H9 (cell line): ENCODE results near the gene WFDC1. TPM values are rescaled to one million over a fixed set of nuclear protein-coding genes. Genes with fewer than 3 reads are reported as not detected.

Source experiments
- DNase-seq: peaks from one replicate; pipeline ENCODE4 v3.0.0-alpha.2; 2017
- H2AFZ ChIP-seq: one replicate; pipeline ENCODE4 v1.6.1; 2013; ENCODE audit warnings: mild to moderate bottlenecking, low read length, control low read depth, moderate library complexity
- H2AK5ac ChIP-seq: 2 replicates; pipeline ENCODE4 v1.6.1; 2013; ENCODE audit warnings: low read length, control low read depth, mixed read lengths; ENCODE audit not compliant: insufficient read length
- H2BK120ac ChIP-seq: one replicate; pipeline ENCODE4 v1.6.1; 2013; ENCODE audit warnings: low read depth, mild to moderate bottlenecking, low read length, control low read depth, inconsistent platforms; ENCODE audit not compliant: poor library complexity, severe bottlenecking
- H2BK12ac ChIP-seq: 2 replicates; pipeline ENCODE4 v1.6.1; 2013; ENCODE audit warnings: low read length, control low read depth, mixed read lengths, low read depth; ENCODE audit not compliant: insufficient read length
- H2BK15ac ChIP-seq: 2 replicates; pipeline ENCODE4 v1.6.1; 2013; ENCODE audit warnings: low read depth, low read length, control low read depth
- H2BK20ac ChIP-seq: one replicate; pipeline ENCODE4 v1.6.1; 2013; ENCODE audit warnings: low read depth, mild to moderate bottlenecking, low read length, control low read depth, inconsistent platforms; ENCODE audit not compliant: poor library complexity, severe bottlenecking
- H2BK5ac ChIP-seq: 2 replicates; pipeline ENCODE4 v1.6.1; 2013; ENCODE audit warnings: low read length, control low read depth, mixed read lengths; ENCODE audit not compliant: insufficient read length
- H3K14ac ChIP-seq: 2 replicates; pipeline ENCODE4 v1.6.1; 2013; ENCODE audit warnings: low read length, control low read depth; ENCODE audit not compliant: insufficient read depth
- H3K18ac ChIP-seq: 2 replicates; pipeline ENCODE4 v1.6.1; 2013; ENCODE audit warnings: low read depth, mild to moderate bottlenecking, mixed read lengths, low read length, control low read depth; ENCODE audit not compliant: insufficient read length
- H3K23ac ChIP-seq: 2 replicates; pipeline ENCODE4 v1.6.1; 2013; ENCODE audit warnings: low read length, control low read depth, mixed read lengths, low read depth; ENCODE audit not compliant: insufficient read length
- H3K23me2 ChIP-seq: 2 replicates; pipeline ENCODE4 v1.6.1; 2013; ENCODE audit warnings: low read depth, mild to moderate bottlenecking, mixed read lengths, low read length, control low read depth; ENCODE audit not compliant: insufficient read length, poor library complexity, severe bottlenecking
- H3K27ac ChIP-seq: 2 replicates; pipeline ENCODE4 v1.5.1; 2013; ENCODE audit warnings: low read length, control low read depth, mixed read lengths, low read depth; ENCODE audit not compliant: insufficient read length
- H3K27me3 ChIP-seq: 2 replicates; pipeline ENCODE4 v1.6.1; 2013; ENCODE audit warnings: low read length, control low read depth, inconsistent platforms; ENCODE audit not compliant: insufficient read depth
- H3K4ac ChIP-seq: 2 replicates; pipeline ENCODE4 v1.6.1; 2013; ENCODE audit warnings: low read depth, mild to moderate bottlenecking, control low read depth, inconsistent platforms, low read length, moderate library complexity
- H3K4me1 ChIP-seq: 2 replicates; pipeline ENCODE4 v1.6.1; 2013; ENCODE audit warnings: low read length, control low read depth, inconsistent platforms; ENCODE audit not compliant: insufficient read depth
- H3K4me2 ChIP-seq: 2 replicates; pipeline ENCODE4 v1.6.1; 2013; ENCODE audit warnings: low read length, control low read depth, mixed read lengths; ENCODE audit not compliant: insufficient read length, insufficient read depth
- H3K56ac ChIP-seq: 2 replicates; pipeline ENCODE4 v1.6.1; 2013; ENCODE audit warnings: low read depth, mild to moderate bottlenecking, mixed read lengths, low read length, control low read depth; ENCODE audit not compliant: insufficient read length
- H3K79me1 ChIP-seq: 2 replicates; pipeline ENCODE4 v1.6.1; 2013; ENCODE audit warnings: low read depth, mild to moderate bottlenecking, moderate library complexity, low read length, control low read depth, inconsistent platforms; ENCODE audit not compliant: insufficient read depth, poor library complexity, severe bottlenecking
- H3K79me2 ChIP-seq: 2 replicates; pipeline ENCODE4 v1.6.1; 2013; ENCODE audit warnings: low read length, control low read depth, inconsistent platforms; ENCODE audit not compliant: insufficient read depth
- H3K9ac ChIP-seq: 2 replicates; pipeline ENCODE4 v1.6.1; 2013; ENCODE audit warnings: low read length, control low read depth, mixed read lengths; ENCODE audit not compliant: insufficient read length; ENCODE audit errors: extremely low read depth
- H3K9me3 ChIP-seq: one replicate; pipeline ENCODE4 v1.6.1; 2013; ENCODE audit warnings: low read depth, low read length, inconsistent platforms; ENCODE audit not compliant: control insufficient read depth
- H3T11ph ChIP-seq: one replicate; pipeline ENCODE4 v1.6.1; 2013; ENCODE audit warnings: mild to moderate bottlenecking, low read length, control low read depth, inconsistent platforms
- H4K20me1 ChIP-seq: one replicate; pipeline ENCODE4 v1.6.1; 2013; ENCODE audit not compliant: control insufficient read depth, insufficient read length, insufficient read depth
- H4K5ac ChIP-seq: 2 replicates; pipeline ENCODE4 v1.6.1; 2013; ENCODE audit warnings: low read depth, mild to moderate bottlenecking, mixed read lengths, low read length, control low read depth; ENCODE audit not compliant: insufficient read length
- H4K8ac ChIP-seq: replicated peaks from 2 replicates; pipeline ENCODE4 v1.6.1; 2013; ENCODE audit warnings: low read length, control low read depth, mixed read lengths, low read depth; ENCODE audit not compliant: insufficient read length
- H4K91ac ChIP-seq: 2 replicates; pipeline ENCODE4 v1.6.1; 2013; ENCODE audit warnings: low read depth, mild to moderate bottlenecking, moderate library complexity, mixed read lengths, low read length, control low read depth; ENCODE audit not compliant: insufficient read length
- H3K27ac Mint-ChIP-seq, 3 experiments: 2 replicates in 2 of 3; 3 replicates in 1 of 3; pipeline ENCODE4 v1.8.0; 2020 to 2021; ENCODE audit warnings: mixed read lengths in 3 of 3, mild to moderate bottlenecking in 1 of 3, moderate library complexity in 1 of 3
- H3K27me3 Mint-ChIP-seq: 2 replicates; pipeline ENCODE4 v1.8.0; 2021; ENCODE audit warnings: low read depth, mild to moderate bottlenecking, moderate library complexity, mixed read lengths
- H3K36me3 Mint-ChIP-seq, 3 experiments: 2 replicates in 2 of 3; 3 replicates in 1 of 3; pipeline ENCODE4 v1.8.0; 2020 to 2021; ENCODE audit warnings: low read depth in 3 of 3, mixed read lengths in 3 of 3; ENCODE audit not compliant: insufficient read depth in 1 of 3
- H3K4me1 Mint-ChIP-seq, 2 experiments: 2 replicates each; pipeline ENCODE4 v1.8.0; 2020; ENCODE audit warnings: mixed read lengths in 2 of 2
- H3K4me3 Mint-ChIP-seq, 2 experiments: 2 replicates in 1 of 2; 3 replicates in 1 of 2; pipeline ENCODE4 v1.8.0; 2020 to 2021; ENCODE audit warnings: mild to moderate bottlenecking in 2 of 2, mixed read lengths in 2 of 2, moderate library complexity in 1 of 2
- H3K9me3 Mint-ChIP-seq, 2 experiments: 2 replicates in 1 of 2; 3 replicates in 1 of 2; pipeline ENCODE4 v1.8.0; 2020; ENCODE audit warnings: mild to moderate bottlenecking in 2 of 2, mixed read lengths in 2 of 2, moderate library complexity in 1 of 2
- CTCF ChIP-seq: fragments of 200-600 bp; sonication (generic); conservative IDR thresholded peaks from 3 replicates; pipeline ENCODE4 v1.8.0; 2021; ENCODE audit warnings: antibody characterized with exemption, mild to moderate bottlenecking
- WGBS: extraction: QIAGEN DNeasy Blood & Tissue Kit; methylation state at CpG from one replicate; pipeline ENCODE4 v1.1.7; 2013; ENCODE audit warnings: missing lambda C conversion rate, low lambda C conversion rate, mixed read lengths; ENCODE audit not compliant: insufficient read length; ENCODE audit errors: extremely low coverage; 5-methylcytosine and 5-hydroxymethylcytosine counted together
- total RNA-seq: library from RNA; stranded (reverse); gene quantifications from 2 replicates; pipeline ENCODE4 v1.2.1, GENCODE V29; 2021

Gene WFDC1
- total RNA-seq, 1 experiment from 2014 or later: 0.24 TPM

DNA sequence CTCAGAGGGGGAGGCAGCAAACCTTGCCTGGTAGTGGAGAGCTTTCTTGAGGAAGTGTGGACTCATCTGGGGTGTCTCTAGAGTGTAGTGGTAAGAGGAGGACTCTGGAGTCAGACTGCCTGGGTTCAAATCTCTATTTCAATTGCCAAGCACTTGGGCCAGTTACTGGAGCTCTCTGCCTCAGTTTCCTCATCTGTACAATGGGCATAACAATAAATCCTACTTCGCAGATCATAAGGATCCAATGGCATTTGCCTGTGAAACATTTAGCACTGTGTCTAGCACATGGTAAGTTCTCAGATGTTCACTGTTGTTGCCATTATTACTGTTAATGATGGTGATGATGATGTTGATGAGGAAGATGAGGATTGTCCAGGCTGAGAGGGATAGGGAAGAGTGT lies 23.6 kb upstream of the WFDC1 start:
- H3K4me3 Mint-ChIP-seq: no peak overlapping the region
- peaks cover 9% of the 10 kb centered on the region in 2 experiments for H3K4me1 Mint-ChIP-seq
- H3K9ac ChIP-seq: no peak overlapping the region
- no peak overlapping the region for H2BK120ac ChIP-seq
- H4K5ac ChIP-seq: no peak overlapping the region
- H3K36me3 Mint-ChIP-seq: no peaks in the 10 kb centered on the region
- H3K23me2 ChIP-seq: no peaks in the 10 kb centered on the region
- H3K4ac ChIP-seq: no peak overlapping the region
- no CpG with 5 or more reads among the region's 1 CpG for WGBS
- no peak overlapping the region for H2AFZ ChIP-seq
- no peaks in the 10 kb centered on the region for H3K79me1 ChIP-seq
- H3K14ac ChIP-seq: no peak overlapping the region
- no peaks in the 10 kb centered on the region for H3K9me3 Mint-ChIP-seq
- H3K4me1 ChIP-seq: no peaks in the 10 kb centered on the region; the same call in 1 of the 2 replicates
- no peak overlapping the region for H2AK5ac ChIP-seq
- DNase-seq: no peak
- H3K27ac ChIP-seq: no peak overlapping the region
- no peak overlapping the region for H2BK5ac ChIP-seq
- H2BK12ac ChIP-seq: no peak overlapping the region
- no peaks in the 10 kb centered on the region for H4K20me1 ChIP-seq
- no peak overlapping the region for H3K23ac ChIP-seq
- H3K27me3 Mint-ChIP-seq: peaks cover 4% of the 10 kb centered on the region; the same call in 1 of the 2 replicates
- no peak for TF ChIP-seq CTCF
- no peak overlapping the region for H4K91ac ChIP-seq
- no peak overlapping the region for H3T11ph ChIP-seq
- H3K18ac ChIP-seq: no peak overlapping the region
- no peak overlapping the region for H3K4me2 ChIP-seq
- no peak overlapping the region for H3K56ac ChIP-seq
- no peak overlapping the region for H2BK15ac ChIP-seq
- no peaks in the 10 kb centered on the region for H3K79me2 ChIP-seq
- no peak overlapping the region for H4K8ac ChIP-seq
- no peak overlapping the region for H3K27ac Mint-ChIP-seq
- no peak overlapping the region for H2BK20ac ChIP-seq
- H3K27me3 ChIP-seq: no peaks in the 10 kb centered on the region
- H3K9me3 ChIP-seq: no peaks in the 10 kb centered on the region
